Central memory CD8-positive, alpha-beta T cell (primary cell): Measurements from ENCODE around the gene INSYN1.

ENCODE experiments used
- ATAC-seq: fragments of 150-1000 bp; cut with Tn5 transposase; replicated peaks from 2 replicates; pipeline ENCODE4 v1.10.0; 2022; ENCODE audit warnings: mild to moderate bottlenecking, moderate FRiP score, moderate number of reproducible peaks; ENCODE audit not compliant: poor library complexity, severe bottlenecking; ENCODE audit errors: extremely low read depth
- DNase-seq, 2 donors: peaks; one replicate each; pipeline ENCODE4 v3.0.0; 2021; ENCODE audit warnings: low spot score in 2 of 2
- H3K27ac Mint-ChIP-seq: one replicate; pipeline ENCODE4 v1.8.0; 2022; ENCODE audit warnings: low read depth, mild to moderate bottlenecking, moderate library complexity, mixed read lengths
- H3K27me3 Mint-ChIP-seq: one replicate; pipeline ENCODE4 v1.8.0; 2022; ENCODE audit warnings: mixed read lengths
- H3K36me3 Mint-ChIP-seq: one replicate; pipeline ENCODE4 v1.8.0; 2022; ENCODE audit warnings: mild to moderate bottlenecking, moderate library complexity, mixed read lengths; ENCODE audit not compliant: insufficient read depth
- H3K4me1 Mint-ChIP-seq: one replicate; pipeline ENCODE4 v1.8.0; 2022; ENCODE audit warnings: mixed read lengths
- H3K4me3 Mint-ChIP-seq: one replicate; pipeline ENCODE4 v1.8.0; 2022; ENCODE audit warnings: mild to moderate bottlenecking, moderate library complexity, mixed read lengths
- H3K9me3 Mint-ChIP-seq: one replicate; pipeline ENCODE4 v1.8.0; 2022; ENCODE audit warnings: mixed read lengths

Gene INSYN1

DNA sequence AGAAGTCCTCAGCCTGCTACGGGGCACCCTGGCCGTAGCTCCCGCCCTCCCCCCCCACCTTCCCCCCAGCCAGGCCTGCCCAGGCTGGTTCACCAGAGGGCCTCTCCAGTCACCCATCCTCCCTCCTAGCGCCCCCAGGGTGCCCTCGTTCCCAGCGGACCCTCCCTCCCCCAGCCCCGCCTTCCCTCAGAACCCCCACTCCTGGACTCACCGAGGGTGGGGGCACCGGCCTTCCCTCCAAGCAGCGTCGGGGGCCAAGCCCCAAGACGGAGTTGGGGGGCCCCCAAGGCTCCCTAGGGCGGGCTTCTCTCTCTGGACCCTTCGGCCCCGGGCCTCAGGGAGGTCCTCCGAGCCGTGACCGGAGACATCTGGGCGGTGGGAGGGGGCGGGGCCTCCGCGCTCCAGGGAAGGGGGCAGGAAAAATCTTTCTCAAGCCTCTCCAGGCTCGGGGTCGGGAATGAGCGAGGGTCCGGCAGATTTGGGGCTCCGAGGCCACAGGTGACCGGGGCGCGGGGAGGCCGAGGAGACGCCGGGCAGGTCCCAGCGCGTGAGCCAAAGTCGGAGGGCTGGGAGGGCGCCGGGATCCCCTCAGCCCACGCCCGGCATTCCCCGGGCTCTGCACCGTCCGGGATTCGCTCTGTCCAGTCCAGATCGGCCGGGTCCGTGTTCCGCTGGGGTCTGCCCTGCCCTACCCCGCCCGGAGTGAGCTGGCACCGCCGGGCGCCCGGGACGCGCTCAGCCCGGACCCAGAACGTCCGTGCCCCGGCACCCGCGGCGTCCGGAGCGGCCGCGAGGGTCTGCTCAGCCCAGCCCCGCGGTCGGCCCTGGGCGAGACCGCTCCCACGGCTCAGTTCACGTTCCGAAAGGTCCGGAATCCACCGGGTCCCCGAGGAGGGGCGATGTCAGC, 999 bp downstream of the INSYN1 start:
- Mint-ChIP-seq H3K27me3 (peaks cover 78% of the 10 kb centered on the region), H3K36me3 (peaks cover 2% of the 10 kb centered on the region), H3K27ac (no peak overlapping the region), H3K9me3 (no peaks in the 10 kb centered on the region), H3K4me1 (peaks cover 4% of the 10 kb centered on the region), H3K4me3 (no peak overlapping the region)
- DNase-seq (no peak), ATAC-seq (no peak)

DNA sequence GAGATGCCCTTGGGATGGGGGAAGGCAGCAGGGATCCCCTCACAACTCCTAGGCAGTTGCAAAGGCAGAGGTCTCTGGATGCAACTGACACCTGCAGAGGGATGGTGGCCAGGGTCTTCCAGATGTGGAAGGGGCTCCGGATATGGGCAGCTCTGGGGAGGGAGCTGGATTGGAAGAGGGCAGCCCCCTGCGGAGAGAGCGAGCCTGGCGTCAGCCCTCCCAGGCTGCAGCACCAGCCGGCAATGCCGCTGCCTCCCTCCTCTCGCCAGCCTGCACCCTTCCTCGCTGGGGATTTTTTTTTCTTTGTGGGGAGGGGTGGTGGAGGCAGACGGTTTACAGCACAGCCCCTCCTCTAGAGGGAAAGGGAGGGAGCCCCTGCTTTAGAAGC, 1.6 kb downstream of the INSYN1 start:
- peaks cover 84% of the 10 kb centered on the region for H3K27me3 Mint-ChIP-seq
- H3K27ac Mint-ChIP-seq = no peak overlapping the region
- no peak overlapping the region for H3K4me3 Mint-ChIP-seq
- ATAC-seq (no peak), DNase-seq (no peak)
- H3K36me3 Mint-ChIP-seq = peaks cover 2% of the 10 kb centered on the region
- H3K9me3 Mint-ChIP-seq = no peaks in the 10 kb centered on the region
- peaks cover 4% of the 10 kb centered on the region for H3K4me1 Mint-ChIP-seq

DNA sequence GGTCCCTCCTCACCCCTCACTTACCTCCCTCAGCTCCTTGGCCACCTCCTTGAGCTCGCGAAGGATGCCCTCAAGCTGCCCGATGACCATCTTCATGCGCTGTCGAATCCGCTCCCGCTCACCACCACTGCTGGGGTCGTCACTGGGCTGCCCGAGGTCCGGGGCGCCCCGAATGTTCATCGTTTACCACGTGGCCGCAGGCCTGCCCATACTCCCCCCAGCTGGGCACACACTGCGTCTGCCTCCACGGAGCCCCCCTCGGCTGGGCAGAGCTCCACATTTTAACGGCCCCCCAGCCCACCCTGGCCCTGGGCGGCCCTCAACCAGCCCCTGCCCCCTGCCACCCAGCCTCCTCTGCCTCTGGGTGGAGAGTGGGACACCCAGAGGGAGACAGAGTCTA, 2.2 kb downstream of the INSYN1 start:
- H3K27me3 Mint-ChIP-seq = peaks cover 85% of the 10 kb centered on the region
- H3K4me1 Mint-ChIP-seq = peaks cover 4% of the 10 kb centered on the region
- DNase-seq (no peak), ATAC-seq (no peak)
- H3K4me3 Mint-ChIP-seq = no peak overlapping the region
- H3K9me3 Mint-ChIP-seq = no peaks in the 10 kb centered on the region
- no peak overlapping the region for H3K27ac Mint-ChIP-seq
- peaks cover 2% of the 10 kb centered on the region for H3K36me3 Mint-ChIP-seq

DNA sequence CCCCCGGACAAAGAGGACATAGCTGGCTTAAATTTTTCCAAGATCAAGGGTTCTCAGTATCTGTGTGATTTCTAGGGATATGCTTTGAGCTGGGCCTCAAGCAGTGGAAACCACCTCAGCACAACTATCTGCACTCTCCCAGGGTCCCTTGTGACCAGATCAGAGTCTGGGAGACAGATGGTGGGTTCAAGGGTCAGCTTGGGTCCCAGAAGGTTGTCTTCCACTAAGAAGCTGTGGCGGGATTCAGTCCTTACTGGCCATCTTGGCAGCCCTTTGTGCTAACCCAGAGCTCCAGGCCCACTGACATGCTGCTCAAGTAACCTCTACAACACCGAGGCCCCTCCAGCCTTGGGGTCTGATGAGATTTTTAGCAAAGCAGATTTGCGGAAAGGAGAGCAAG, 2.7 kb downstream of the INSYN1 start:
- H3K36me3 Mint-ChIP-seq = peaks cover 2% of the 10 kb centered on the region
- peaks cover 4% of the 10 kb centered on the region for H3K4me1 Mint-ChIP-seq
- H3K27ac Mint-ChIP-seq = no peak overlapping the region
- H3K27me3 Mint-ChIP-seq = peaks cover 85% of the 10 kb centered on the region
- H3K4me3 Mint-ChIP-seq = no peak overlapping the region
- H3K9me3 Mint-ChIP-seq = no peaks in the 10 kb centered on the region
- ATAC-seq (no peak), DNase-seq (no peak)

DNA sequence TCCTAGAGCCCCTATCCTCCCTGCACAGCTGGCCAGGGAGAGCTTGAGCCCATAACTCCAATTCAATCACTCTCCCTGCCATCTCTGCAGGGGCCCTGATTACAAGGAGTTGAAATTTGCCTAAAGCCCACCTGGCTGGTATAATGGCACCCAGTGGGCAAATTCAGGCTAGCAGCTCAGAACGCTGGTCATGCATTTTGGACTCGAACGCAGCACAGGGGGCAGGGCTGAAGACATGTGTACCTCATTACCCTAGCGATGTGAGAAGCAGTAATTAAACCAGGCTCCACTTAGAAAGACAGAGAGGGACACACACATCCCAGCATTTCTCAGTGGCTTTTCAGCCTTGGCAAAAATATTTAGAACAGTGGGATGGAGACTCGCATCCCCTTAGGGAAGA, 3.2 kb downstream of the INSYN1 start:
- Mint-ChIP-seq H3K27ac (no peak overlapping the region), H3K4me3 (no peak overlapping the region)

DNA sequence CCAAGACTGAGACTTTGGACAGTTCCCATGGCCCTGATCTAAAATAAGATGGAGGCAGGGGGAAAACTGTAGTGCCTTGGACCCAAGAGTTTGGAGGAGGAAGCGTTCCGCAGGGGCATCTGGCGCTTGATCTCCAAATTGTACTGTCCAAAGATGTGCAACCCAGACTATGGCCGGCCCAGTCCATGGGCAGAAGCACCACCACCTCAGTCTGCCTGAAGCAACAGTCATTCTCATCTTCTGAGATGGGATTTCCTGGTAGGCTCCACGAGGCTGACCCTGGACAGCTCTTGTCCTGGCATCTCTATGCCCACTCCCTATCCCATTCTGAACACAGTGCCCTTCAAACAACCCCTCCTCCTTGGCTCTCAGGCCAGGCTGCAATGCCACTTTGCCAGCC, 3.6 kb downstream of the INSYN1 start:
- H3K4me1 Mint-ChIP-seq = peaks cover 4% of the 10 kb centered on the region
- peaks cover 2% of the 10 kb centered on the region for H3K36me3 Mint-ChIP-seq
- no peak overlapping the region for H3K27ac Mint-ChIP-seq
- no peak for ATAC-seq
- DNase-seq = no peak
- peaks cover 83% of the 10 kb centered on the region for H3K27me3 Mint-ChIP-seq
- no peak overlapping the region for H3K4me3 Mint-ChIP-seq
- no peaks in the 10 kb centered on the region for H3K9me3 Mint-ChIP-seq

More for the DNA sequence above, 3.2 kb downstream of the INSYN1 start:
- DNase-seq (no peak), ATAC-seq (no peak)
- H3K4me1 Mint-ChIP-seq = peaks cover 4% of the 10 kb centered on the region
- H3K27me3 Mint-ChIP-seq = peaks cover 85% of the 10 kb centered on the region
- H3K9me3 Mint-ChIP-seq = no peaks in the 10 kb centered on the region
- peaks cover 2% of the 10 kb centered on the region for H3K36me3 Mint-ChIP-seq

DNA sequence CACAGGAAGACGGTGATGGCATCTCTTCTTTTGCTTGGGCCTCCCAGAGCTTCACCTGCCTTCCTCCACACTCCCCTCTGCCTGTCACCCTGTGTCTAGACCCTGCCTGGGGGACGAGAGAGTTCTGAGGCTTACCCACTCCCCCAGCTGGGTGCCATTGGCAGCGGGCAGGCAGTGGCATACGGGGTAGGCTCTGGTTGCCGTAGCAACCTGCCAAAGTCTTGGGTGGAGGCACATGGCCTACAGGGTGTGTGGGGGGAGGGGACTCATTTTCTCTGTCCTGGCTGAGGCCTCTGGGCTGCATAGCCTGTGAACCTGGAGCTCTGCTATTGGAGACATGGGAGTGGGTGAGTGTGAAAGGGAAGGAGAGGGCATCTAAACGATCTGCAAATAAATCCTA, 4.4 kb downstream of the INSYN1 start:
- Mint-ChIP-seq H3K27me3 (peaks cover 75% of the 10 kb centered on the region), H3K36me3 (peaks cover 2% of the 10 kb centered on the region), H3K4me3 (no peak overlapping the region), H3K4me1 (peaks cover 3% of the 10 kb centered on the region), H3K9me3 (no peaks in the 10 kb centered on the region), H3K27ac (no peak overlapping the region)
- DNase-seq = no peak
- no peak for ATAC-seq

DNA sequence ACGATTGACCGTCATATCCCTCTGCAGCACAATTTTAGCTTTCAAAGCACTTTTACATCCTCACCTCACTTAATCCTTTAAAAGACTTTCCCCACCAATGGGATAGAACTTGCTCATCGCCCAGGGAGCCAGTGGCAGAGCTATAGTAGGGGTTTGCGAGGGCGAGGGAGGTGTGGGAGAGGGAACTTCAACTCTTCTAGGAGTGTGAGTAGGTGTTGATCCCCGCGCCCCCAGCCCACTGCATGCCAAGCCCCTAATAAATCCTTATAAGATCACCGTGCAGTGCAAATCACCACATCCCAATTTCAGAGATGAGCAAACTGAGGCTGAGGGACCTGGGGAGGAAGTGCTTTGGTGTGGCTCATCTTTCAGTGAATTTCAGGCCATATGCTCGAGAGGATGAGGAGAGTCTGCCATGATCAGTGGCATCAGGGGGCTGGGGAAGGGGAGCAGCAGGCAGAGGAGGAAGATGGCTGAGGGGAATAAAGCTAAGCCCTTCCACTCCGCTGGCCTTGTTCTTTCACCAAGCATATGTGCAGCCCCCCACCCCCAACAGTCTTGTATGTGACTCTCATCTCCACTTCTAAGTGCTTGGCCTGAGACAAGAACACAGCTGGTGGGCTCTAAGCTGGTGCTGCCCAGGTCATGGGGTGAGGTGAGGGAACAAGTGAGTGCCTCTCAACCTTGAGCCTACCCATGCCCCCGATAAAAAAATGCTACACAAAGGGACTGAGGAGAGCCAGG, 5.1 kb downstream of the INSYN1 start:
- ATAC-seq (no peak), DNase-seq (no peak)
- Mint-ChIP-seq H3K4me1 (no peaks in the 10 kb centered on the region), H3K27me3 (peaks cover 70% of the 10 kb centered on the region), H3K27ac (no peak overlapping the region), H3K4me3 (no peak overlapping the region), H3K9me3 (no peaks in the 10 kb centered on the region), H3K36me3 (peaks cover 2% of the 10 kb centered on the region)

DNA sequence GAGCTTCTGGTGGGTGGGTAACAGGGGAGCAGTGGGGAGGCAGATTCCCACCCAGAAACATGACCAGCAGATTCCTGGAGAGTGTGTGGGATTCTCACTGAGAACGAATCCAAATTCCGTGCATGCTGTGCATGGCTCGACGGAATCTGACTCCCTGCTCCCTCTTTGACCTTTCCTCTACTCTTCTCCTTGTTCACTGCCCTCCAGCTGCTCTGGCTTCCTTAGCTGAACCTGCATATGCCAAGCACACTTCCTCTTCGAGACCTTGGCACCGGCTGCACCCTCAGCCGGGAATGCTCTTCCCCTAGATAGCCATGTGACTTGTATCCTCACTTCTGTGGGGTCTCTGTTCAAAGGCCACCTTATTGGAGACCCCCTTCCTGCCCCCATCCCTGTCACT, 6.3 kb downstream of the INSYN1 start:
- DNase-seq (no peak), ATAC-seq (no peak)
- H3K27ac Mint-ChIP-seq = no peak overlapping the region
- no peak overlapping the region for H3K4me3 Mint-ChIP-seq
- peaks cover 78% of the 10 kb centered on the region for H3K27me3 Mint-ChIP-seq
- H3K36me3 Mint-ChIP-seq = peaks cover 2% of the 10 kb centered on the region
- no peaks in the 10 kb centered on the region for H3K4me1 Mint-ChIP-seq
- H3K9me3 Mint-ChIP-seq = no peaks in the 10 kb centered on the region

DNA sequence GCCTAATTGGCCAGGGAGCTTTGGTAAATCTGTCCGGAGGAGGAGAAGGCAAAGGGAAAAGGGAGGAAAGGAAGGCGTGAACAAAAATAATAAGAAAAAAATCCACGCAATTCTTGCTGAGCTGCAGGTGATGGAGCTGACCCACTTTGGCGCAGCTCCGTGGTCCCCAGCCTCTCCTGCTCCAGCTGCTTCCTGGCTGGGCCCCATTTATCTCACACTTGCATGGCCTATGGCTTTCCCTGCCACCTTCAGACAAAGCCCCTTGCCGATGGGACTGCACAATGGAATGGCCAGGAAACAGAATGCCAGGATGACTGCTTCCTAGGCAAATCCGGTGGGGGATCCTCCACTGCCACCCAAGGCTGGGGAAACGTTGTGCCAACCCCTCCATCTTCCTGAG, 6.9 kb downstream of the INSYN1 start:
- no peaks in the 10 kb centered on the region for H3K4me1 Mint-ChIP-seq
- H3K27me3 Mint-ChIP-seq = peaks cover 80% of the 10 kb centered on the region
- H3K9me3 Mint-ChIP-seq = no peaks in the 10 kb centered on the region
- no peak overlapping the region for H3K4me3 Mint-ChIP-seq
- ATAC-seq = no peak
- DNase-seq = no peak
- peaks cover 2% of the 10 kb centered on the region for H3K36me3 Mint-ChIP-seq
- no peak overlapping the region for H3K27ac Mint-ChIP-seq

DNA sequence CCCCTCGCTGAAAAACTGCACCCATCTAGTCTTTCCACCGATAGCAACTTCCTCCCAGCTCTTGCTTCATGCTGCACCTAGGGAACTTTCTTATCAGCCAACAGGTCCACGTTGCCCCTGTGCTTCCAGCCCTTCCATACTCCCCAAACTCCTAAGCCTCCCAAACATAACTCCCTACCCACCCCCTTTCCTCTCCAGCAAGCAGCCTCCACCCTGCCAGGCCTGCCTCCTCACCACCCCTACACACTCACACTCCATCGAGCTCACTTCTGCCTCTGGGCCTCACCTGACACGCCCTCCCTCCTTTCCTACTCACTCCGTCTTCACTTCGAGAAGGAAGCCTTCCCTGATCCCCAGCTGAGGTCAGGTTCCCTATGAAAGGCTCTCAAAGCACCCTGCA, 8.1 kb downstream of the INSYN1 start:
- no peaks in the 10 kb centered on the region for H3K4me1 Mint-ChIP-seq
- DNase-seq (no peak), ATAC-seq (no peak)
- H3K27ac Mint-ChIP-seq = no peak overlapping the region
- H3K9me3 Mint-ChIP-seq = no peaks in the 10 kb centered on the region
- no peak overlapping the region for H3K4me3 Mint-ChIP-seq
- no peaks in the 10 kb centered on the region for H3K36me3 Mint-ChIP-seq
- peaks cover 74% of the 10 kb centered on the region for H3K27me3 Mint-ChIP-seq

DNA sequence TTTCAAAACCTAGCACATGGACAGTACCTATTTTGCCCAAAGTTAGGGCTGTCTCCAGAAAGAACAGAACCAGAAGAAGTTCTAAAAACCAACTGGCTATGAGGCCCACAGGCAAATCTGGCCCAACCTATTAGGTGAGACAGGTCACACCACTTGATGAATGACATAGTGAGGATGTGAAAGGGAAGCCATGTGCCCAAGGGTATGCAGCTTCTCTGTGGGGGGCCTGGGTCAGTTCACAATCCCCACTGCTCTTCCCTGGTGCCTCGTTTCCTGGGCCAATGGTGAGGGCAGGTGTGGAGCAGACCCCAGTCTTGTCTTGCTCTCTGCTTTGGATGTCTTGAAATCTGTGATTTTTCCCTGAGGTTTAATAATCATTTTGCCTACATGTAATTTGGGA, 8.9 kb downstream of the INSYN1 start:
- H3K9me3 Mint-ChIP-seq = no peaks in the 10 kb centered on the region
- ATAC-seq = no peak
- no peaks in the 10 kb centered on the region for H3K4me1 Mint-ChIP-seq
- H3K27me3 Mint-ChIP-seq = peaks cover 67% of the 10 kb centered on the region
- no peak for DNase-seq
- no peak overlapping the region for H3K4me3 Mint-ChIP-seq
- no peaks in the 10 kb centered on the region for H3K36me3 Mint-ChIP-seq
- H3K27ac Mint-ChIP-seq = no peak overlapping the region

DNA sequence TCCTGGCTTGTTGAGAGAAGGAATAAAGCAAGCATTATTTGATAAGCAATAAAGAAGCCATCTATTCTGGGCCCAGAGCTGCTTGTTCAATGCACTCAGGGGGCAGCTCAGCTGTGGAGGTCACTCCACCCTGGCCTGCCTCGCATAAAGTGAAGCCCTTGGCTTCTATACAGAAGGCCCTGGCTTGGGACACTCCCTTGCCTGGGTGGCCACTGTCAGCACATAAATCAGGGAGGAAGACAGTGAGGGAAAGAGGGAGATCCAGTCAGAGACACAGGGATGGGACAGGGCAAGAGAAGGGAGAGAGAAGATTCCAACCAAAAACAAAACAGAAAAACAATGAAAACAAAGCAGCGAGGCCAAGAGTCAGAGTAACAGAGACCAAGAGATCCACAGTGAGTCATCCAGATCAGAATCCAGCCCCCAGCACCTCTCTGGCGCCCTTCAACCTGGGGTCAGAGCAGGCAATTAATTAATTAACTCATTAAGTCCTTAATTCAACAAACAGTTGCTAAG, 11.8 kb downstream of the INSYN1 start:
- DNase-seq (no peak), ATAC-seq (no peak)
- Mint-ChIP-seq H3K4me1 (no peaks in the 10 kb centered on the region), H3K27ac (no peak overlapping the region), H3K27me3 (peaks cover 41% of the 10 kb centered on the region), H3K36me3 (no peaks in the 10 kb centered on the region), H3K4me3 (no peak overlapping the region), H3K9me3 (no peaks in the 10 kb centered on the region)
